Dedifferentiated amniotic fluid mesenchymal stem cell (primary cell): ENCODE measurements around the gene ZNF248.
"Not testable (repeated sequence)": the region's sequence is repeated elsewhere in the genome, so short reads cannot be mapped to it uniquely, and the experiment has no call there.

Experiments
- DNase-seq: peaks from one replicate; pipeline ENCODE4 v3.0.0-alpha.2; 2016; ENCODE audit errors: extremely low spot score

Gene ZNF248

DNA sequence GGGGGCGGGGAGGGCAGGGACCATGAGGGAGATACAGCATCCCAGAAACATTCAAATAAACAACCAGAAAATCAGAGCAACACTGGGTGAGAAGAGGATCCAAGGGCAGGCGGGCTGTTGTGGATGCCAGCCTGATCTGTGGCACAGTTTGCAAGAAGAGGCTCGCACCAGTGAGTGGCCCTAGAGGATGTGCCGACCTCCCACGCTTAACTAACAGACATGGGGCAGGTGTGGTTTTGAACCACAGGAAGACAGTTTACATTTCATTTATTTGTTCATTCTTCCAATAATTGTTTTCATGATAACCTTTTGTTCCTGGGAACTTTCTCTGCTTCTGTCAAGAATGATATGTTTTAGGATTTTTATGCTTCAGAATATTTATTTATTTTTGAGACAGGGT lies 115.6 kb downstream of the ZNF248 start:
- no peak for DNase-seq

- no peak for DNase-seq
These were observed 118.2 kb downstream of the ZNF248 start for GRCh38 chr10:37739181-37739580.

DNA sequence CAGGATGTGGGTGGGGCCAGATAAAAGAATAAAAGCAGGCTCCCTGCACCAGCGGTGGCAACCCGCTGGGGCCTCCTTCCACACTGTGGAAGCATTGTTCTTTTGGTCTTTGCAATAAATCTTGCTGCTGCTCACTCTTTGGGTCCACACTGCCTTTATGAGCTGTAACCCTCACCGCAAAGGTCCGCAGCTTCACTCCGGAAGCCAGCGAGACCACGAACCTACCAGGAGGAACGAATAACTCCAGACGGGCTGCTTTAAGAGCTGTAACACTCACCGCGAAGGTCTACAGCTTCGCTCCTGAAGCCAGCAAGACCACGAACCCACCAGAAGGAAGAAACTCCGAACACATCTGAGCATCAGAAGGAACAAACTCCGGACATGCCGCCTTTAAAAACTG lies 119.2 kb downstream of the ZNF248 start:
- not testable (repeated sequence) for DNase-seq

- no peak for DNase-seq
These were observed 120.1 kb downstream of the ZNF248 start for GRCh38 chr10:37737336-37737735.

- DNase-seq: no peak
These were observed 121.3 kb downstream of the ZNF248 start for GRCh38 chr10:37736120-37736519.

- no peak for DNase-seq
These were observed 122.4 kb downstream of the ZNF248 start for GRCh38 chr10:37734971-37735370.
